GM12875 (cell line): ENCODE results near the gene LRRC42.
A peak's percentile ranks its signal among the peaks of the same experiment; 100 is the strongest.

Experiments
- H3K4me3 ChIP-seq: one replicate; pipeline ENCODE4 v1.5.1; 2011; ENCODE audit warnings: low read depth, low read length, control low read depth
- TF ChIP-seq, protein P1 (sequence below): IDR thresholded peaks from 2 replicates; pipeline ENCODE4 v1.5.1; 2011; ENCODE audit warnings: low read depth, mild to moderate bottlenecking, control low read depth, inconsistent platforms, low read length, moderate library complexity, borderline replicate concordance; ENCODE audit not compliant: insufficient read depth

LRRC42 gene

DNA sequence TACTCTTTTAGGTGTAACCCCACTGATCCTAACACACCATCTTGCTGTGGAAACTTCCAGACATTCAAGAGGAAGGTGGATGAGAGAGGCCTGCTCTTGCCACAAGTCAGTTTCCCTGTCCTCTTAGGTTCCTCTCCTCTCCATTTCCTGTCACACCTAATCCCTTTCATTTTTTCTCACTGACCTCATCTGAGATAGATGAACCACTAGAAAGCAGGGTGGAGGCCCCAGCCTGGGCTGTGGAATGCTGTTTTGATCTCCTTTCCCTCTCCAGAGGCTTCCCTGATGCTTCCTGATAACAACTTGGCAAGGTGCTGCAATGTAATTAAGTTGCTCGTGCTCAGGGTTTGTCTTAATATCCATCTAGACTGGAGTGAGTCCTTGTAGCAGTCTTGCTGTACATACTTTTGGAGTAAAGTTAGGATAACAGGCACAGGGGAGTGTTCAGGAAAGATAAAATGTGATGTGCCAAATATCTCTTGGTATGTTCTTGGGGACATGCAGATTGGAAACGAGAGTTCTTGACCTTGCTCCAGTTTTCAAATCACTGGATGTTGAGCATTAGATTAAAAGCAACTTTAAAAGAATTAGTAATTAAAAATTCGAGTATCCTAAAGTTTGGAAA, 11.2 kb downstream of the LRRC42 start:
- TF ChIP-seq, protein P1, sequence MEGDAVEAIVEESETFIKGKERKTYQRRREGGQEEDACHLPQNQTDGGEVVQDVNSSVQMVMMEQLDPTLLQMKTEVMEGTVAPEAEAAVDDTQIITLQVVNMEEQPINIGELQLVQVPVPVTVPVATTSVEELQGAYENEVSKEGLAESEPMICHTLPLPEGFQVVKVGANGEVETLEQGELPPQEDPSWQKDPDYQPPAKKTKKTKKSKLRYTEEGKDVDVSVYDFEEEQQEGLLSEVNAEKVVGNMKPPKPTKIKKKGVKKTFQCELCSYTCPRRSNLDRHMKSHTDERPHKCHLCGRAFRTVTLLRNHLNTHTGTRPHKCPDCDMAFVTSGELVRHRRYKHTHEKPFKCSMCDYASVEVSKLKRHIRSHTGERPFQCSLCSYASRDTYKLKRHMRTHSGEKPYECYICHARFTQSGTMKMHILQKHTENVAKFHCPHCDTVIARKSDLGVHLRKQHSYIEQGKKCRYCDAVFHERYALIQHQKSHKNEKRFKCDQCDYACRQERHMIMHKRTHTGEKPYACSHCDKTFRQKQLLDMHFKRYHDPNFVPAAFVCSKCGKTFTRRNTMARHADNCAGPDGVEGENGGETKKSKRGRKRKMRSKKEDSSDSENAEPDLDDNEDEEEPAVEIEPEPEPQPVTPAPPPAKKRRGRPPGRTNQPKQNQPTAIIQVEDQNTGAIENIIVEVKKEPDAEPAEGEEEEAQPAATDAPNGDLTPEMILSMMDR = no peak
- H3K4me3 ChIP-seq = no peak overlapping the region

DNA sequence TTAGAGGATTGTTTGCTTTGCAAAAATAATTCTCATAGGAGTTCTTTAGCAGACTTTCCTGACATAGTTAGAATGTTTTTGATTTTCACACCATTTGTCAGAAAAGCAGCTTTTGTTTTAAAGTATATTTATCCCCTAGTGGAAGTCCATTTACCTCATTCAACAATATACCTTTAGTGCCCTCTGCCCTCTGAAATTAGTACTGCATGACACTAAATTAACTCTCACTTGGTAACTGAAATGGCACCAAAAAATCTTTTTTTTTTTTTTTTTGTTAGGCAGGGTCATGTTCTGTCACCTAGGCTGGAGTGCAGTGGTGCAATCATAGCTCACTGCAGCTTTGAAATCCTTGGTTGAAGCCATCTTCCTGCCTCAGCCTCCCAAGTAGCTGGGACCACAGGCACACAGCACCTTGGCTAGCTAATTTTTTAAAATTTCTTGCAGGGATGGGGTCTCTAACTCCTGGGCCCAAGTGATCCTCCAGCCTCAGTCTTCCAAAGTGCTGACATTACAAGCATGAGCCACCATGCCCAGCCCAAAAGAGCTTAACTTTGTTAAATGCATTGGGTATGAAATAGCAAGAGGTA, 13.6 kb downstream of the LRRC42 start:
- H3K4me3 ChIP-seq = no peak overlapping the region
- TF ChIP-seq, protein P1 = peak; percentile 32; the same call in 1 of the 2 replicates

DNA sequence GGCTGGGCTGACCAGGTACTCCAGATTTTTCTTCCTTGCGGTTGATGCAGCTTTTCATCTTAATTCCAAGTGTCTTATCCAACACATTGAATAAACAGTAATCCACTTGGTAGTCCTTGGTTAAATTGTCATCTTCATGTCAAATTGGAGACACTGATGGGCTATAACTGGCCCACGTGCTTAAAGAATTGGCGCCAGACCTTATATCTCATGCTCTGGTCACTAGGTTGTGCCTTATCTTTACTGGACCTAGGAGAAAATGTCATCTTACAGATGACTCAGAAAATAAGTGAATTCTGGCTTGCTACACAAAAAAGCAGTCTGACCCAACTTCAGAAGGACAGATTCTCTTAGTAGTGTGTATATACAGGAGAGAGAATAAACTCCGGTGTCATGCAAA, 16.2 kb downstream of the LRRC42 start:
- TF ChIP-seq, protein P1 = no peak
- no peak overlapping the region for H3K4me3 ChIP-seq

DNA sequence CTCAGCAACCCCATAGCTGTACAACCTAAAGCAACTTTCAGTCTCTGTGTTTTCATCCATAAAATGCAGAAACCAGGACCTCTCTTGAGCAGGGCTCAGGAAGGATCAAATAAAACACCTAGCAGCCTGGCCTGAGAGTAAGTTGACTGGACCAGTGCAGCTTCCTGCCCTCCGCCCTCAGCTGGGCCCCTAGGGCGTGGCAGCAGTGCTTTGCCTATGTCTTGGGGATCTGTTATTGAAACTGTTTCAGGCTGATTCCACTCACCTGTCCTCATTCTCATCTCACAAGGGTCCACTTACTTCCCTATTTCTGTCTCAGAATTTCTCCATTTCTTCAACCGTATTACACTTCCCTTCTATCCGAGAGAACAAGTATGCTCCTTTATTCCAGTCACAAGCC, 17.3 kb downstream of the LRRC42 start:
- TF ChIP-seq, protein P1 = no peak
- H3K4me3 ChIP-seq = no peak overlapping the region

DNA sequence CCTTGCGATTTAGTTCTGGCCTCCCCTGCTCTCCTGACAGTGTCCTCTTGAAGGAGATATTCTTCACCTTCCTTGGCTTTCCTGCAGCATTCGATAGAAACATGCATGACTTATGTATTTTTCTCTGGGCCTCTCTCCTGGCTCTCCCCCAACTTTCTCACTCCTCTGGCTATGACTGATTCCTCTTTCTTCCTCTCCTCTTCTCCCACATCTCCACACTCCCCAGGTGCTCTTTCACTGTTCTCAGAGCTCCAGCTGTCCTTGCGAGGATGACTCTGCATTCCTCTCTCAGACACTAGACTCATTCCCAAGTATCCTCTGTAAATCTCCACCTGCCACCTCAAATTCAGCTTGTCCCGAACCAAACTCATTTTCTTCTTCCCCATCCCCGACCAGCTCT, 18.0 kb downstream of the LRRC42 start:
- H3K4me3 ChIP-seq = no peak overlapping the region
- TF ChIP-seq, protein P1 = no peak

DNA sequence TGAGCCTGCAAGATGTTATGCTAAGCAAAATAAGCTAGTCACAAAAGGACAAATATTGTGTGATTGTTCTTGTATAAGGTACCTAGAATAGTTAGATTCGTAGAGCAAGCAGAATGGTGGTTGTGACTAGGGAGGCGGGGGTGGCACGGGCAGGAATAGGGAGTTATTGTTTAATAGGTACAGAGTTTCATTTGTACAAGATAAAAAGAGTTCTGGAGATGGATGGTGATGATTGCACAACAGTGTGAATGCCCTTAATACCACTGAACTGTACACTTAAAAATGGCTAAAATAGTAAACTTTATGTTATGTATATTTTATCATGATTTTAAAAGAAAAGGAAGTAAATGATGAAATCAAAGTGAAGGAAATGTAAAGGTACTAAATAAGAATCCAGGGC, 20.6 kb downstream of the LRRC42 start:
- no peak overlapping the region for H3K4me3 ChIP-seq
- TF ChIP-seq, protein P1 = no peak
